Uterus (tissue), 2 donors: ENCODE data around the gene CHMP3.

Source experiments
- CTCF ChIP-seq, 4 experiments: fragments of 200-600 bp in 2 of 4; fragments of 450-650 bp in 2 of 4; sonication (generic) in 2 of 4; IDR thresholded peaks; one replicate each; pipeline ENCODE4 v1.5.1; 2016 to 2019; ENCODE audit warnings: antibody characterized with exemption in 4 of 4, mild to moderate bottlenecking in 2 of 4, moderate library complexity in 1 of 4
- POLR2A ChIP-seq, 2 donors: fragments of 450-650 bp; IDR thresholded peaks; one replicate each; pipeline ENCODE4 v1.6.1; 2016; ENCODE audit warnings: antibody characterized with exemption in 2 of 2, mild to moderate bottlenecking in 1 of 2, moderate library complexity in 1 of 2

- TF ChIP-seq CTCF (IDR thresholded peaks at IDR 0.05) (no peak), POLR2A (IDR thresholded peaks at IDR 0.05) (no peak)
These were observed 92.4 kb downstream of the CHMP3 start for GRCh38 chr2:86470890-86471289.
